ENCODE results near the gene KCNK2. TPM values are rescaled to one million over a fixed set of nuclear protein-coding genes. Genes with fewer than 3 reads are reported as not detected.
A peak's percentile ranks its signal among the peaks of the same experiment; 100 is the strongest.

The KCNK2 gene
- polyA plus RNA-seq, 1 of the 3 experiments (the other 2 are of a cell fraction) = 12.2 TPM

DNA sequence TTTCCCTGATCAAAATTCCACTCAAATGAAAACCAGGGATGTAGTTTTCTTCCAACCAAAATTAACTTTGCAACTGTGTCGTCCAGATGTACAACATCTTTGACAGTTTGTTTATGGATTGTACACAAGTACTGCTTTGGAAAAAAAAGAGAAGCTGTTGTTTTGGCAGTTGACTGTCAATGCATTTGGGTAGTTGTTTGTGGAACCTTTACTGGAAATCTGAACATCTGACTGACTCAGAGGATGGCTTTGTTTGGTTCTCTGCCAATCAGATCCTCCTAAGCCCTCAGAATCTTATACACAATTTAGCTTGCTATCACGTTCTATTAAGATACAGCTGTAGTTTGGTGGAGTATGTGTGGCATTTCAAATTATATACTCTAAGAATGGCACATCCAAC is 195.0 kb downstream of the KCNK2 start:
- peaks cover 2% of the 10 kb centered on the region for H3F3A ChIP-seq (replicated peaks; ENCODE audit: insufficient read depth)
- no peak for DNase-seq
- WGBS (ENCODE audit: low lambda C conversion rate) = 0% methylated on average over 2 of the region's 2 CpGs
- H3K4me2 ChIP-seq = no peak overlapping the region
- peak overlapping the region in 1 of 2 experiments; percentile 53; a peak in 1 of 4 replicates for H3K27ac ChIP-seq (ENCODE audit: low read depth in 2 of 2, low read length in 1 of 2)
- H3K36me3 ChIP-seq (replicated peaks in 1 of 2; ENCODE audit: control insufficient read depth in 1 of 2, insufficient read depth in 2 of 2, low read length in 1 of 2) = no peaks in the 10 kb centered on the region
- no peaks in the 10 kb centered on the region for H4K20me1 ChIP-seq (ENCODE audit: insufficient read depth)
- CTCF ChIA-PET = no interaction called here
- no peaks in the 10 kb centered on the region for H3K79me2 ChIP-seq (ENCODE audit: insufficient read depth)
- no peaks in the 10 kb centered on the region for H3K9me2 ChIP-seq
- H3K4me3 ChIP-seq (ENCODE audit: low read depth in 2 of 2, low read length in 1 of 2) = no peak overlapping the region
- no peaks in the 10 kb centered on the region for H3K27me3 ChIP-seq (ENCODE audit: insufficient read depth)
- POLR2A ChIA-PET = no interaction called here
- H2AFZ ChIP-seq (ENCODE audit: low read depth) = no peak overlapping the region
- no peaks in the 10 kb centered on the region for H3K9me3 ChIP-seq
- H3K4me1 ChIP-seq (ENCODE audit: control insufficient read depth in 1 of 2, insufficient read depth in 2 of 2, low read depth in 1 of 2, low read length in 1 of 2) = peaks cover 0 to 4% of the 10 kb centered on the region in 2 experiments; a peak in 1 of 4 replicates
- TF ChIP-seq TCF12 (IDR thresholded peaks at IDR 0.05) (peak; percentile 73), FOSL2 (IDR thresholded peaks at IDR 0.05; ENCODE audit: borderline replicate concordance, low read depth) (peak; percentile 54; the same call in 1 of the 2 replicates), NFIC (IDR thresholded peaks at IDR 0.05; ENCODE audit: borderline replicate concordance) (peak; percentile 82), RAD21 (IDR thresholded peaks at IDR 0.05; ENCODE audit: low read length) (no peak), JUND (IDR thresholded peaks at IDR 0.05) (peak; percentile 44; the same call in 1 of the 2 replicates), EP300 (IDR thresholded peaks at IDR 0.05; ENCODE audit: borderline replicate concordance in 1 of 2, low read depth in 1 of 2, low read length in 1 of 2) (peak in 1 of 2 experiments; percentile 65; a peak in 2 of 4 replicates)
- H3K9ac ChIP-seq = no peak overlapping the region

DNA sequence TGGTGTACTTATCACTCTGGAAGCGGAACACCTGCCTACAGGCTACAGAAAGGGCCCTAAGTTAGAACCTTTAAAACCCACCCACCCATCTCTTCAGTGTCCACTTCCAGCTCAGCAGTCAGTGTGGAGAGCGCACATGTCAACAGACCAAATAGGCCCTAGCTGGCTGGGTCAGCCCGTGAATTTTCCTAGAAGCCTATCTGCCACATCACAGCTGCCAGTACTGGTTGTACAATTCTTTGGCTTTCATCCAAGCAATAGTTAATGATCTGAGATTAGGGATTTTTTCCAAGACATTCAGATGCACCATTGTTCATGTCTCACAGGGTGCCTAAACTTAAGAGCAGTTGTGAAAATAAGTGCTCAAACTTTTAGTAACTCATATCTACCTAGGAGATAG is 197.1 kb downstream of the KCNK2 start:
- Histone ChIP-seq H3K9me2 (no peaks in the 10 kb centered on the region), H3K9me3 (no peaks in the 10 kb centered on the region), H2AFZ (ENCODE audit: low read depth) (no peak overlapping the region), H4K20me1 (ENCODE audit: insufficient read depth) (no peaks in the 10 kb centered on the region), H3K4me1 (ENCODE audit: control insufficient read depth in 1 of 2, insufficient read depth in 2 of 2, low read depth in 1 of 2, low read length in 1 of 2) (no peaks in the 10 kb centered on the region; a peak in 1 of 4 replicates), H3K9ac (no peak overlapping the region), H3K36me3 (replicated peaks in 1 of 2; ENCODE audit: control insufficient read depth in 1 of 2, insufficient read depth in 2 of 2, low read length in 1 of 2) (no peaks in the 10 kb centered on the region), H3F3A (replicated peaks; ENCODE audit: insufficient read depth) (peaks cover 4% of the 10 kb centered on the region), H3K79me2 (ENCODE audit: insufficient read depth) (no peaks in the 10 kb centered on the region), H3K4me3 (ENCODE audit: low read depth in 2 of 2, low read length in 1 of 2) (no peak overlapping the region), H3K4me2 (no peak overlapping the region), H3K27me3 (ENCODE audit: insufficient read depth) (no peaks in the 10 kb centered on the region), H3K27ac (ENCODE audit: low read depth in 2 of 2, low read length in 1 of 2) (no peak overlapping the region)
- POLR2A ChIA-PET = no interaction called here
- CTCF ChIA-PET = no interaction called here
- TF ChIP-seq ZBTB33 (IDR thresholded peaks at IDR 0.05; ENCODE audit: borderline replicate concordance, low read depth) (no peak), CHD2 (IDR thresholded peaks at IDR 0.05; ENCODE audit: low read length, partially characterized antibody) (no peak), RCOR1 (IDR thresholded peaks at IDR 0.05; ENCODE audit: low read length) (no peak), FOXJ3 (CRISPR knock-in tag; IDR thresholded peaks at IDR 0.05) (no peak), GATA2 (CRISPR knock-in tag; IDR thresholded peaks at IDR 0.05) (no peak), POLR2AphosphoS5 (IDR thresholded peaks at IDR 0.05; ENCODE audit: low read depth, low read length) (no peak), JUND (IDR thresholded peaks at IDR 0.05) (no peak), RFX5 (IDR thresholded peaks at IDR 0.05; ENCODE audit: low read length) (no peak), RXRA (IDR thresholded peaks at IDR 0.05; ENCODE audit: borderline replicate concordance, low read depth) (no peak), IRF3 (IDR thresholded peaks at IDR 0.05; ENCODE audit: low read depth, low read length) (no peak), NRF1 (IDR thresholded peaks at IDR 0.05; ENCODE audit: low read depth, low read length) (no peak), SMC3 (IDR thresholded peaks at IDR 0.05; ENCODE audit: low read depth, low read length) (no peak), RAD21 (IDR thresholded peaks at IDR 0.05; ENCODE audit: low read length) (no peak), TAF1 (IDR thresholded peaks at IDR 0.05; ENCODE audit: borderline replicate concordance, low read depth, low read length) (no peak), MXI1 (IDR thresholded peaks at IDR 0.05; ENCODE audit: low read depth, low read length) (no peak), MEF2A (IDR thresholded peaks at IDR 0.05; ENCODE audit: borderline replicate concordance, low read depth) (no peak)
- TF ChIP-seq, protein P1, sequence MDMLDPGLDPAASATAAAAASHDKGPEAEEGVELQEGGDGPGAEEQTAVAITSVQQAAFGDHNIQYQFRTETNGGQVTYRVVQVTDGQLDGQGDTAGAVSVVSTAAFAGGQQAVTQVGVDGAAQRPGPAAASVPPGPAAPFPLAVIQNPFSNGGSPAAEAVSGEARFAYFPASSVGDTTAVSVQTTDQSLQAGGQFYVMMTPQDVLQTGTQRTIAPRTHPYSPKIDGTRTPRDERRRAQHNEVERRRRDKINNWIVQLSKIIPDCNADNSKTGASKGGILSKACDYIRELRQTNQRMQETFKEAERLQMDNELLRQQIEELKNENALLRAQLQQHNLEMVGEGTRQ (IDR thresholded peaks at IDR 0.05; ENCODE audit: borderline replicate concordance, low read depth, low read length) = no peak
- TF ChIP-seq, protein P2, sequence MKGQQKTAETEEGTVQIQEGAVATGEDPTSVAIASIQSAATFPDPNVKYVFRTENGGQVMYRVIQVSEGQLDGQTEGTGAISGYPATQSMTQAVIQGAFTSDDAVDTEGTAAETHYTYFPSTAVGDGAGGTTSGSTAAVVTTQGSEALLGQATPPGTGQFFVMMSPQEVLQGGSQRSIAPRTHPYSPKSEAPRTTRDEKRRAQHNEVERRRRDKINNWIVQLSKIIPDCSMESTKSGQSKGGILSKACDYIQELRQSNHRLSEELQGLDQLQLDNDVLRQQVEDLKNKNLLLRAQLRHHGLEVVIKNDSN (IDR thresholded peaks at IDR 0.05; ENCODE audit: borderline replicate concordance, low read depth) = no peak
- no peak for DNase-seq
- 59% methylated on average over 3 of the region's 3 CpGs for WGBS (ENCODE audit: low lambda C conversion rate)
